Cardiac muscle cell (in vitro differentiated cells and primary cell): ENCODE measurements around the gene DDA1. TPM values are rescaled to one million over a fixed set of nuclear protein-coding genes. Genes with fewer than 3 reads are reported as not detected.
A peak's percentile ranks its signal among the peaks of the same experiment; 100 is the strongest.

Experiments used
- DNase-seq, 2 donors: peaks; one replicate each; pipeline versions ENCODE4 v3.0.0 to v3.0.0-alpha.2; 2010 to 2017; ENCODE audit warnings: low read depth in 1 of 2, low spot score in 1 of 2
- H3K27ac ChIP-seq: fragments of 200-600 bp; sonication (generic); 2 replicates; pipeline ENCODE4 v1.5.1; 2016
- H3K27me3 ChIP-seq: fragments of 200-600 bp; sonication (generic); 2 replicates; pipeline ENCODE4 v1.6.0; 2016; ENCODE audit warnings: control low read depth
- H3K36me3 ChIP-seq: fragments of 200-600 bp; sonication (generic); 2 replicates; pipeline ENCODE4 v1.5.1; 2016; ENCODE audit warnings: control low read depth
- H3K4me1 ChIP-seq: fragments of 200-600 bp; sonication (generic); 2 replicates; pipeline ENCODE4 v1.8.1; 2017; ENCODE audit warnings: low read depth, mild to moderate bottlenecking, mixed run types
- H3K4me3 ChIP-seq: fragments of 200-600 bp; sonication (generic); 2 replicates; pipeline ENCODE4 v1.5.1; 2016; ENCODE audit warnings: mild to moderate bottlenecking
- H3K9me3 ChIP-seq: fragments of 200-600 bp; sonication (generic); 2 replicates; pipeline ENCODE4 v1.5.1; 2017; ENCODE audit warnings: low read depth, mild to moderate bottlenecking, control low read depth
- polyA plus RNA-seq: library from polyadenylated mRNA; unstranded; fragments of >200 nt; fragmentation: Nextera tagmentation; extraction: Ambion mirVana; gene quantifications from 2 replicates; pipeline ENCODE4 v1.2.1, GENCODE V29; 2016
- total RNA-seq: library from RNA; depleted of rRNA; stranded (reverse); fragments of >200 nt; gene quantifications from 2 replicates; pipeline ENCODE4 v1.2.3, GENCODE V29; 2016
- TF ChIP-seq, protein P1 (sequence below): IDR thresholded peaks from 2 replicates; pipeline ENCODE4 v1.5.1; 2012; ENCODE audit warnings: low read depth, mild to moderate bottlenecking, low read length

The DDA1 gene
- total and polyA plus RNA-seq, 2 experiments from 2014 or later: 45.4 to 53.3 TPM

DNA sequence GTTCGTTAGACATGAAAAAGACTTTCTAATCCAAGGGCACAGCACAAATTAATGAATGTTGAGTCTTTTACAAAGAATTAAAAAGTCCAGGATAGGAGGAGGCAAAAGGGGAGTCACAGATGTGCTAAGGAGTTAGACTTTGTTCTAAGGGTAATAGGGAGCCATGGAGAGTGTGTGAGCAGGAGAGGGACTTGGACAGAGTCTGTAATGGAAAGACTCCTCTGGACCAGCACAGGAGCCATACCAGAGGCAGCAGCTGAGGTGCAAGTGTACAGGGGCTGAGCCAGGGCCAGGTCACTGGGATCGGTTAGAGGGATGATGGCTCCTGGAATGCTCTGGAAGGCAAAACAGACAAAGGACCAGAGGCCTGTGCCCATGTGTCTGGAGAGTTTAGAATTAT is 38.5 kb downstream of the DDA1 start:
- DNase-seq: no peak
- Histone ChIP-seq H3K4me3 (no peak overlapping the region), H3K4me1 (no peaks in the 10 kb centered on the region), H3K36me3 (no peaks in the 10 kb centered on the region), H3K9me3 (no peaks in the 10 kb centered on the region), H3K27ac (no peak overlapping the region), H3K27me3 (no peaks in the 10 kb centered on the region)
- TF ChIP-seq, protein P1, sequence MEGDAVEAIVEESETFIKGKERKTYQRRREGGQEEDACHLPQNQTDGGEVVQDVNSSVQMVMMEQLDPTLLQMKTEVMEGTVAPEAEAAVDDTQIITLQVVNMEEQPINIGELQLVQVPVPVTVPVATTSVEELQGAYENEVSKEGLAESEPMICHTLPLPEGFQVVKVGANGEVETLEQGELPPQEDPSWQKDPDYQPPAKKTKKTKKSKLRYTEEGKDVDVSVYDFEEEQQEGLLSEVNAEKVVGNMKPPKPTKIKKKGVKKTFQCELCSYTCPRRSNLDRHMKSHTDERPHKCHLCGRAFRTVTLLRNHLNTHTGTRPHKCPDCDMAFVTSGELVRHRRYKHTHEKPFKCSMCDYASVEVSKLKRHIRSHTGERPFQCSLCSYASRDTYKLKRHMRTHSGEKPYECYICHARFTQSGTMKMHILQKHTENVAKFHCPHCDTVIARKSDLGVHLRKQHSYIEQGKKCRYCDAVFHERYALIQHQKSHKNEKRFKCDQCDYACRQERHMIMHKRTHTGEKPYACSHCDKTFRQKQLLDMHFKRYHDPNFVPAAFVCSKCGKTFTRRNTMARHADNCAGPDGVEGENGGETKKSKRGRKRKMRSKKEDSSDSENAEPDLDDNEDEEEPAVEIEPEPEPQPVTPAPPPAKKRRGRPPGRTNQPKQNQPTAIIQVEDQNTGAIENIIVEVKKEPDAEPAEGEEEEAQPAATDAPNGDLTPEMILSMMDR: no peak

GRCh38 chr19:17348700-17349099 is 39.3 kb downstream of the DDA1 start:
- Histone ChIP-seq H3K27me3 (no peaks in the 10 kb centered on the region), H3K27ac (no peak overlapping the region), H3K4me3 (no peak overlapping the region), H3K9me3 (no peaks in the 10 kb centered on the region), H3K36me3 (no peaks in the 10 kb centered on the region), H3K4me1 (no peaks in the 10 kb centered on the region)
- TF ChIP-seq, protein P1: no peak
- DNase-seq: peak in 1 of 2 donors; percentile 80

- TF ChIP-seq, protein P1: no peak
- Histone ChIP-seq H3K27ac (no peak overlapping the region), H3K9me3 (no peaks in the 10 kb centered on the region), H3K27me3 (no peaks in the 10 kb centered on the region), H3K36me3 (no peaks in the 10 kb centered on the region), H3K4me1 (no peaks in the 10 kb centered on the region), H3K4me3 (no peak overlapping the region)
- DNase-seq: no peak
Measured at GRCh38 chr19:17351815-17352435, 42.6 kb downstream of the DDA1 start.

- TF ChIP-seq, protein P1: no peak
- H3K9me3 ChIP-seq: no peaks in the 10 kb centered on the region
- H3K4me1 ChIP-seq: no peaks in the 10 kb centered on the region
- no peaks in the 10 kb centered on the region for H3K27me3 ChIP-seq
- H3K27ac ChIP-seq: no peak overlapping the region
- H3K36me3 ChIP-seq: no peaks in the 10 kb centered on the region
- peak in 1 of 2 donors; percentile 53 for DNase-seq
- no peak overlapping the region for H3K4me3 ChIP-seq
Measured at GRCh38 chr19:17352608-17353280, 43.4 kb downstream of the DDA1 start.

- Histone ChIP-seq H3K4me1 (no peaks in the 10 kb centered on the region), H3K27me3 (no peaks in the 10 kb centered on the region), H3K4me3 (no peak overlapping the region), H3K36me3 (no peaks in the 10 kb centered on the region), H3K9me3 (no peaks in the 10 kb centered on the region), H3K27ac (no peak overlapping the region)
- TF ChIP-seq, protein P1: no peak
- no peak for DNase-seq
Measured at GRCh38 chr19:17353386-17353785, 44.0 kb downstream of the DDA1 start.
